HG02588 (cell line): ENCODE measurements around the gene KBTBD4.
"Not testable (repeated sequence)": the region's sequence is repeated elsewhere in the genome, so short reads cannot be mapped to it uniquely, and the experiment has no call there.

ENCODE experiments used
- ATAC-seq: cut with Tn5 transposase; IDR thresholded peaks from one replicate; pipeline ENCODE4 v1.9.1; 2021; ENCODE audit warnings: mild to moderate bottlenecking, moderate library complexity; ENCODE audit not compliant: unreplicated experiment

KBTBD4 gene

DNA sequence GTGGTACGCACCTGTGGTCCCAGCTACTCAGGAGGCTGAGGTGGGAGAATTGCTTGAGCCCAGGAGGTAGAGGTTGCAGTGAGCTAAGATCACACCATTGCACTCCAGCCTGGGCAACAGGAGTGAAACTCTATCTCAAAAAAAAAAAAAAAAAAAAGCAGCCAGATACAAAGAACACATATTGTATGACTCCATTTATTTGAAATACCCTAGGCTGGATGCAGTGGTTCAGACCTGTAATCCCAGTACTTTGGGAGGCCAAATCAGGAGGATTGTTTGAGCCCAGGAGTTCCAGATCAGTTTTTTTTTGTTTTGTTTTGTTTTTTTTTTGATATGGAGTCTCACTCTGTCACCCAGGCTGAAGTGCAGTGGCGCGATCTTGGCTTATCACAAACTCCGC is 16.4 kb downstream of the KBTBD4 start:
- ATAC-seq, result not testable (repeated sequence)

DNA sequence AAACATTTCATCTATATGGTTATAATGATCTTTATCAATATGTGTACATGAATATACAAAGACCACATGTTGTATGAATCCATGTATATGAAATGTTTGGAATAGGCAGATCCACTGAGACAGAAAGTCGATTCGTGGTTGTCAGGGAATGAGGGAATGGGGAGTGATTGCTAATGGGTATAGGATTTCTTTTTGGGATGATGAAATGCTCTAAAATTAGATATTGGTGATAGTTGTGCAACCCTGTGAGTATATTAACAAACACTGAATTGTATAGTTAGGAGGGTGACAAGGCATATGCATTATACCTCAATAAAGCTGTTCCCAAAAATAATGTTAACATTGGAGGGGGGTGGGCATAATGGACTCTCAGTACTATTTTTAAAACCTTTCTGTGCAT is 18.3 kb downstream of the KBTBD4 start:
- ATAC-seq, result no peak

DNA sequence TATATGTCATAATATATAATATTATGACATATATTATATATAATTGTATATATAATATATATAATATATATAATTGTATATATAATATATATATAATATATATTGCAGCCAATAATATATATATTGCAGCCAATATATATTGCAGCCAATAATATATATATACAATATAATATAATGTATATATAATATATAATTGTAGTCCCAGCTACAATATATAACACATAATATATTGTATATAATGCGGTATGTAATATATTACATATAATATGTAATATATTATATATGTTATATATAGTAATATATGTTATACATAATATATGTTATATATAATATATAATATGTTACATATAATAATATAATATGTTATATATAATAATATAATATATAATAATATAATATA is 20.1 kb downstream of the KBTBD4 start:
- no peak for ATAC-seq

DNA sequence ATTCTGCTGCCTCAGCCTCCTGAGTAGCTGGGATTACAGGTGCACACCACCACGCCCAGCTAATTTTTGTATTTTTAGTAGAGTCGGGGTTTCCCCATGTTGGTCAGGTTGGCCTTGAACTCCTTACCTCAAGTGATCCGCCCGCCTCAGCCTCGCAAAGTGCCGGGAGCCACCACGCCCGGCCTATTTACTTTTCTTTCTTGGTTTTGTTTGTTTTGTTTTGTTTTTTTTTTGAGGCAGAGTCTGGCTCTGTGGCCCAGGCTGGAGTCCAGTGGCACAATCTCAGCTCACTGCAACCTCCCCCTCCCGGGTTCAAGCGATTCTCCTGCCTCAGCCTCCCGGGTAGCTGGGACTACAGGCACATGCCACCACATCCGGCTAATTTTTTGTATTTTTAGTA is 21.8 kb downstream of the KBTBD4 start:
- not testable (repeated sequence) for ATAC-seq

DNA sequence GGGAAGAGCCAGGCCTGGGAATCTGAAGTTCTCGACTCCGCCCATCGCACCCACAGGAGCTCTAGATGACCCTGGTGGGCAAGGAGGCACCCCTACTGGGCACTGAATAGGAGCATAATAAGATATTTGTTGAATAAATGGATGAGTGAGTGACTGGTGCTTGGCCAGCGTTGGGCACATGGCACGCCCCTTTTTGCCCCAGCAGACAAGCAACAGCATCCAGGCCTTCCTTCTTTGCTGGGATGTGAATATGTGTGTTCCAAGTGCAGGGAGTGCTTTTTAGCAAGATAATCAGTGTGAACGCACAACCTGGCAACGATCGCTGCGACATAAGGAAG is 25.4 kb downstream of the KBTBD4 start:
- peak; percentile 16 for ATAC-seq

DNA sequence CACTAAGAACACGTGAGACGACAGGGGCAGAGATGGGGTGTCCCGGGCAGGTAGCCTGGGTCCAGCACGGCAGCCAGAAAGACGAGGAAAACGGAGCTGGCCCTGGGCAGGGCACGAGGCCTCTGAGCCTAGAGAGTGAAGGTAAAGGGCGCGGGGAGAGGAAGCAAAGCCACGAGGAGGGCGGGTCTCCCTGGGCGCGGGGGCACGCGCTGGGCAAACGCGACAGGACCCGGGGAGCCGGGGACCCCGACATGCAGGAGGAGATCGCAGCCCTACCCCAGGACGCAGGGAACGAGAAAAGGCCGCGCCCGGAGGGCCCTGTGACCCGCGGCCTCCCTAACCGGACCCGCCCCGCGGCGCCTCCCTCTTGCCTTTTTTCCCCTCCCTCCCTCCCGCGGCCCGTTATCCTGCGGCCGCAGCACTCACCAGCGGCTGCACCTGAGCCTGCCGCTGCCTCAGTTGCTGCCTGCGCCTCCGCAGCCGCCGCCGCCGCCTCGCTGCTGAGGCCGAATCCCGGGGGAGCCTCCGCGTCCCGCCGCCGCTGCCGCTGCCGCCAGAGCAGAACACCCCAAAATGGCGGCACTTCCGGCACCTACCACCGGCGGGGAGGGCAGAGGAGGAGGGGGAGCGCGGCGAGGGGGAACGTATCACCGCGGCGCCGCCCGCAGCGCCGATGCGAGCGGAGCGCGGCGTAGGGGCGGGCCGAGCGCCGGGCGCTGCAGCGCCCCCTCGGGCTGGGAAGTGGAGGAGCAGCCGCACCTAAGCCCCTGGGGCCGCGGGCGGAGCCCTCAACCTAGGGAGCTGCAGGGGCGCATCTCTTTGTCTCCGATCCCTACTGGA is 26.0 kb downstream of the KBTBD4 start, which contains the start of gene CELF1:
Gene CELF1 (minus strand): TSS at position 567 of the 840 bp plus-strand sequence. CDS start 53,609 bp downstream, outside the sequence.
- peak; percentile 87 for ATAC-seq

DNA sequence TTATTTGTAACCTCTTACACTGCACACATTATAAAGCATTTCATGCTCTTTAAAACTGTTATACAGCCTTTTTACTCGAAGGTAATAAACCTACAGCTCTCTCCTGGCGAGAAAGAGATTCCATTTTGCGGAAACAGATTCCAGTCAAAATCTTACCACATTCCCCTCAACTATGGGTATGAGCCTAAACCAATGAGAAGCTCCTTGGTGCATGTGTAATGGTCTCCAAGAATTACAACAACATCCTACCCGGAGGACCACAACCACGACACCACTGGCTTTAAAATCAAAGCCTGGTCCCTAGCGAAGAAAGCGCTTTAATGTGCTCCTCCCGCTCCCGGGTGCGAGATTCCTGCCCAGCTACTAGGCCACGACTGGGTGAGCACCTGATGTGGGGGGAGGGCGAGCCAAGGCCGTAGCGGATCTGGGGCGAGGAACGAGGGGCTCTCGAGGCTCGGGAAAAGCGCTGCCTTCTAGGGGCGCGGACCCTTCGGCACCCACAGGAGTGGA is 26.7 kb downstream of the KBTBD4 start:
- ATAC-seq, result peak; percentile 5

DNA sequence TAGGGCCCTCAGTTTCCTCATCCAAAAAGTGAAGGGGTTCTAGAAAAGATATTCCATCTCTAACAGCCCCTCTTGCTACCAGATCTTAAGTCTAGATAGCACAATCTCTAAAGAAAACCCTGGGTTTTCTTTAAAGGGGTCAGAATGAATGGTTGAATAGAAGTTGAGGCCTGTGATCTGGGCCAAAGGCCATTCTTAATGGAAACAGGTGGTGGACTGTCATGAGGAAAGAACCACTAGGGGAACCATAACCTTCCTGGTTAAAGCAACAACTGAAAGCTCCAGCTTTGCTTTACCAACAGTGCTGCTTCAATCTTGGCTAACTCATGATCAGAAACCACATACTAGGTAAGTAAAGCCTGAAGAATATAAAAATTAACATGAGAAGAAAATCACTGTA is 27.7 kb downstream of the KBTBD4 start:
- ATAC-seq, result no peak

DNA sequence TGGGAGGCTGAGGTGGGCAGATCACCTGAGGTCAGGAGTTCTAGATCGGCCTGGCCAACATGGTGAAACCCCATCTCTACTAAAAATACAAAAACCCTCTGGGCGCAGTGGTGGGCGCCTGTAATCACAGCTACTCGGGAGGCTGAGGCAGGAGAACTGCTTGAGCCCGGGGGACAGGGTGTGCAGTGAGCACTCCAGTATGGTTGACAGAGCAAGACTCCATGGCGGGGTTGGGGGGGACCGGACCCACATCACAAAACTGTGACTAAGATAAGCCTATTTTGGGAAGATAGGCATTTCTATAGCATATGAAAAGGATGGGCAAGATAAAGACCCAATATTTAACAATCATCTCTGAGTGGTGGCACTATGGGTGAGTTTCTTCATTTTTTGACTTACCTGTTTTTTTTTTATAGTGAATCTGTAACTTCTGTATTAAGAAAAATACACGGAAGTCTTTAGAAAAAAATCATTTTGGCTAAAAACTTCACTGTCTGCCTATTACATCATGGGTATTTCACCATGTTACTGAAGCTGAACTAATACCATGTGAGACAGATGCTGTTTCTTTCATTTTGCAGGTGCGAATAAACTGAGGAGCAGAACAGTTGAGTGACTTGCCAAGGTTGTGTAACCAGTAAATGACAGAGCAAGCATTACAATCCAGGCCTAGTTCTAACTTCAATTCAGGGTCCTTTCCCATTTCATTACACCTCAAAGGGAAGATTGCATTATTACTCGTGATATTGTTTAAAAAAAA is 28.3 kb downstream of the KBTBD4 start:
- ATAC-seq, result no peak

DNA sequence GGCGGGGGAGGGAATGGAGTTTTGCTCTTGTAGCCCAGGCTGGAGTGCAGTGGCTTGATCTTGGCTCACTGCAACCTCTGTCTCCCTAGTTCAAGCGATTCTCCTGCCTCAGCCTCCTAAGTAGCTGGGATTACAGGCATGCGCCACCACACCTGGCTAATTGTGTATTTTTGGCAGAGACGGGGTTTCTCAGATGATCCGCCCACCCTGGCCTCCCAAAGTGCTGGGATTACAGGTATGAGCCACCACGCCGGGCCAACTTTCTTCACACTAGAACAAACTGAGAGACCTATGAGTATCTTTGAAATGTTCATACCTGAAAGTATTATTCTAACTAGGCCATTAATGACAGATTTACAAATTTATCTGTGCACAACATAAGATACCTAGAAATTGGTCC is 32.5 kb downstream of the KBTBD4 start:
- not testable (repeated sequence) for ATAC-seq

DNA sequence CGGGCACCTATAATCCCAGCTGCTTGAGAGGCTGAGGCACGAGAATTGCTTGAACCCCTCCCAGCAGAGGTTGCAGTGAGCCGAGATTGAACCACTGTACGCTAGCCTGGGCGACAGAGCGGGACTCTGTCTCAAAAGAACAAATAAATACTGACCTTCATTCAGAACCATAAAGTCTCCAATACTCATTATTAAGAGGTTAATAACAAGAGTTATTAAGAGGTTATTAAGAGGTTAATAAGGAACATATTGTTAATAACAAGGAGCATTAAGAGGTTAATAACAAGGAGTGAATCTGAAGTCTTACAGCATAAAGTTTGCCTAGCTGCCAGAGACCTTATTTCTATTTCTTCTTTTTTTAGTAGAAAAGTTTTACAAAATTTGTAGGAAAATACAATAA is 33.5 kb downstream of the KBTBD4 start:
- no peak for ATAC-seq

DNA sequence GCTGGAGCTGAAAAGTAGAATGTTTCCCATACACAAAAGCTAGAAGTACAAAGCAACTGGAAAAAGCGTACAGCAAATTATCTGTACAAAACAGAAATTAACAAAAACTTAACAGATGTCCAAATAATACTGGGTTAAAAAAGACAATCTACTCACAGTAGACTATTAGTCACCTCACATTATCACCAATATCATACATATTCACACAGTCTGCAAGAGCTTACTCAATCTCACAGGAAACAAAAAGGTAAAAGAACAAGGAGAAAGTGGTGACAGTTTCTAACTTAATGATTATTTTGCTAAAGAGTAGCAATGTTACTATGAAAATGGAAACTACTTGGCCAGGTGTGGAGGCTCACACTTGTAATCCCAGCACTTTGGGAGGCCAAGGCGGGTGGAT is 37.7 kb downstream of the KBTBD4 start:
- no peak for ATAC-seq

DNA sequence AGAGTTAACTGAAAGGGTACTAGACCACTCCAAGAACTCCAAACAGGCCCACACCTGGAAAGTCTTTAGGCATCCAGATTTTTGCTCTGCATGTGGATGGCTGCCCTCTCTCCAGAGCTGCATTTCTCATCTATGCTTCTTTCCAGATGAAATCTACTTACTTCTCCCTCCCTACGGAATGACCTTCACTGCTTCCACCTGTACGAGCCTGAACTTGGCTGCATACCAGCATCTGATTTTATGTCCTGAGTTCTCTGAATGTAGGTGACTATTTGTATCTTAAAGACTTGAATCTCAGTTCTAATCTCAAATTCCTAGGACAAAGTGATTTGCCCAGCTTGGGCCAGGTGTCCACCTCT is 39.1 kb downstream of the KBTBD4 start:
- no peak for ATAC-seq

DNA sequence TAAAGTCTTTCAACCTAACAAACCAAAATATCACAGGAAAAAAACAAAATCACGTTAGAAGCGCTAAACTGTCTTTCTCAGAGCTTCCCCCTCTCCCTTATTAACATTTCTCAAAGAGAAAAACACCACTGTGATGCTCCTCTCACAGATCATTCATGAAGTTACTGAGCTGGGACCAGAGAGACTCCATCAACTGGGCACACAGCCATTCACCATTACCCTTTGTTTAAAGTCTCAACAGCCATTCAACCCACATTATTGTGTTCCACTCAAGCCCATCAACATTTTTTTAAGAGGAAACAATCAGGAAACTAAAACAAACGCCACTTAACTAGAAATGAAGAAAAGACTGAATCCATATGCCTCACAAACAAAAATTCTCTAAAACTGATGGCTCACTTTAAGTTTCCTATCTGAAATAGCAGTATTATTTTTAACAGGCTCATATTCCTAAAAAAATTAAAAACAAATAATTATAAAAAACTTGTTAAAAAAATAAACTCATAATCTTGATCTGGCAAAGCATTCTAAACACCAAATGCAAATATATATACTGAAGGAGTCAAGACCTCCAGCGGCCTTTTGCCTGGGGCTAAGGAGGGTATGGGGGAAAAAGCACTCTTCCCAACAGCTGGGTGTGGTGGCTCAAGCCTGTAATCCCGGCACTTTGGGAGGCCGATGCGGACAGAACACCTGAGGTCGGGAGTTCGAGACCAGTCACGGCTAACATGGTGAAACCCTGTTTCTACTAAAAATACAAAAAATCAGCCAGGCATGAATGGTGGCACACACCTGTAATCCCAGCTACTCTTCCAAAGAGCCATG is 39.8 kb downstream of the KBTBD4 start:
- ATAC-seq, result no peak

DNA sequence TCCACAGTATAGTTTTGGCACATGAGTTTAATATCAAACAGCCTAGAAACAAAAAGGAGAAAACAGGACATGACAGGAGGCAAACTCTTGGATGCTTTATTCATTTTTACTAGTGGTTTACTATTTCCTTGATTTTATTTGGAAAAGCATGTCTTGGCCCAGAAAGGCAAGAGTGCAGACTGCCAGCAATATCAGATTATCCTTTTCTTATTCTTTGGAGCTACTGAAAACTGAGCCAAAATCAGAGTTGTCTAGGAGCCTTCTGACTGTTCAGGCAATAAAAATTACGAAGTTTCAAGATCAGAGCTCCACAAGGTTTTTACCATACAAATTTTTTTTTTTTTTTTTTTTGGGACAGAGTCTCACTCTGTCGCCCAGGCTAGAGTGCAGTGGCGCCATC is 41.9 kb downstream of the KBTBD4 start:
- no peak for ATAC-seq

DNA sequence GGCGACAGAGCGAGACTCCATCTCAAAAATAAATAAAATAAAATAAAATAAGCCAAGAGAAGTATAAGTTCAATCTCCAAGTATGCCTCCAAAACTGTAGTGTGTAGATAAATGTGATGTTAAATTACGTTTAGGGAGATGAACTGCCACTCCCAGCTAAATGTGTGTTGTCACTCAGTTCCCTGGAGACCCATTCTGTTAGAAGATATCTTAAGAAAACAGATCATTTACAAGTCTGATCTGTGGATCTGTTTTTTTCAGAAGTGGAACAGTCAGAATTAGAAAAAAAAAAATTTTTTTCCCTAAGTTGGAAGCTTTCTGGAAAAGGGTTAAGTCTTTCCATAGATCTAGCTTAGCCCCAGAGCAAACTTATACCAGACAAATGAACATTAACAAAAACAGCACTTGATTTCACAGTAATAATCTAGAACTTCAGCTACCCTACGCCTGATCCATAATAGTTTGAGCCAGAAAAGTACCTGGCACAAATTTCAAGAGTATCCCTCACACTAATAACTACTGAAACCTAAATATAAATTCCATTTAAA is 44.0 kb downstream of the KBTBD4 start:
- no peak for ATAC-seq

DNA sequence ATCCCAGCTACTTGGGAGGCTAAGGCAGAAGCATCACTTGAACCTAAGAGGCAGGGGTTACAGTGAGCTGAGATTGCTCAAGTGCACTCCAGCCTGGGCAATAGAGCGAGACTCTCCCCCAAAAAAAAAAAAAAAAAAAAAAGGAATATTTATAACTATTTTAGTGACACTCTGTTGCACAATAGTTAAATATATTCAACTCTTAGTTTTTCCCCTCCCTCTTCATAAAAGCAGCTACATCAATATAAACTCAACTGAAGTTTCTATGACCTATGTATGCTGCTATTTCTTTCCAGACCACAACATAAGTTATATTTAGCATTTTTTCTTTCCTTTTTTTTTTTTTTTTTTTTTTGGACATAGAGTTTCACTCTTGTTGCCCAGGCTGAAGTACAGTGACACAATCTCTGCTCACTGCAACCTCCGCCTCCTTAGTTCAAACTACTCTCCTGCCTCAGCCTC is 45.0 kb downstream of the KBTBD4 start:
- no peak for ATAC-seq

DNA sequence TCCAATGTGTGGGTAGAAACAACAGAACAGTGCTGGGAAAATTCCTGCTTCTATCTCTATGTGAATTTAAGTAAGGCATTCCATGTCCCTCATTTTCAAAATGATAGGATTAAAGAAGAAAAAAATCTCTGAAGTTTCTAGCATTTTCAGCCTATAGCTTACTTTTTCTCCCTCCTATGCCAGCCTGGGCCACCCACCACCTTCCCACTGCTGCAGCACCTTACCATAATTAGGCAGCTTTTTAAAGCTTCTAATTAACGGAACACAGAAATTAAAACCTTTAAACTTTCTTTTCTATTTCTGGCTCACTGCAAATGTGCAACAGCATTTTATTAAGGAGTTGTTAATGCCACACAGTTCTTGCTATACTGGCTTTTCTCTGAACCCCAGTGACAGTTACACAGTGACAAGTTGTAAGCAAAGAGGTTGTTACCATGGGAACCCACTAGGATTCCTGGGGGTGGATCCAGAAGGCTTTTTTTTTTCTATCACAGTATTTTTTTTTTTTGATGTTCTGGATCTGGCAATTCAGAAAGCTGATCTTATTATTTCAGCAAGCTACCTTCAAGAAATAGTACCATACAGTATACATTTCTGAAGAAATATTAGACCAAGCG is 46.1 kb downstream of the KBTBD4 start:
- no peak for ATAC-seq

DNA sequence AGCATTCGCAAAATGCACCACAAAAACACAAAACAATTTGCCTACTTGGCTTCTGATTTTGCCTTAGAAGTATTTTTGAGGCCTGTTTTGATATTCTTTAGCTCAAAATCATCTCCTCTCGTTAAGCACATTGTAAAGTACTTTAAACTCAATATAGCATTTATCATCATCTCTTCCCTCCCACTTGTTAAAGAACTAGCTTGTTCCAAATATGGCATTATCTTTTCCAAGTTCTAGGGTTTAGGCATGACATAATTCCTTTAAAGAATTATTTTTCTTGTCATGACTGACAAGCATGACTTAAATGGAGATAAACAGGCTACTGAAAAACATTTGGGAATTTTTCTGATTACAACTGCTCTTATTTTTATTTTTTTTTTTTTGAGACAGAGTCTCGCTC is 47.1 kb downstream of the KBTBD4 start:
- no peak for ATAC-seq

DNA sequence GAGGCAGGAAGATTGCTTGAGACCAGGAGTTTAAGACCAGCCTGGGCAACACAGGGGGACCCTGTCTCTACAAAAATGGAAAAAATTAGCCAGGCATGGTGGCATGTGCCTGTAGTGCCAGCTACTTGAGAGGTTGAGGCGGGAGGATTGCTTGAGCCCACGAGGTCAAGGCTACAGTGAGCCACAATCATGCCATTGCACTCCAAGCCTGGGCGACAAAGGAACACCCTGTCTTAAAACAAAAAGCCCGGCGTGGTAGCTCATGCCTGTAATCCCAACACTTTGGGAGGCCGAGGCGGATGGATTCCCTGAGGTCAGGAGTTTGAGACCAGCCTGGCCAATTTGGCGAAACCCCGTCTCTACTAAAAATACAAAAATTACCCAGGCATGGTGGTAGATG is 48.0 kb downstream of the KBTBD4 start:
- not testable (repeated sequence) for ATAC-seq
